GM21528 (cell line): ENCODE measurements around the gene DYRK3.
"Not testable (repeated sequence)": the region's sequence is repeated elsewhere in the genome, so short reads cannot be mapped to it uniquely, and the experiment has no call there.

Experiments used
- ATAC-seq: cut with Tn5 transposase; IDR thresholded peaks from one replicate; pipeline ENCODE4 v1.9.1; 2021; ENCODE audit warnings: mild to moderate bottlenecking, moderate library complexity; ENCODE audit not compliant: unreplicated experiment, low FRiP score

DYRK3 gene

GRCh38 chr1:206635080-206635977 is at the start of gene DYRK3:
DYRK3 (plus strand) TSS chr1:206635536; CDS start chr1:206635704, 168 bp downstream.
- peak; percentile 88 for ATAC-seq

- ATAC-seq: no peak
Observed at GRCh38 chr1:206586501-206587445, 48.6 kb upstream of the DYRK3 start.

GRCh38 chr1:206587904-206588303 is 47.4 kb upstream of the DYRK3 start:
- ATAC-seq: no peak

- no peak for ATAC-seq
Observed at GRCh38 chr1:206588492-206588891, 46.8 kb upstream of the DYRK3 start.

GRCh38 chr1:206589206-206589605 is 46.1 kb upstream of the DYRK3 start:
- ATAC-seq: no peak

GRCh38 chr1:206590025-206590758 is 45.1 kb upstream of the DYRK3 start:
- no peak for ATAC-seq

- ATAC-seq: no peak
Observed at GRCh38 chr1:206591226-206591625, 44.1 kb upstream of the DYRK3 start.

- ATAC-seq: no peak
Observed at GRCh38 chr1:206591696-206592095, 43.6 kb upstream of the DYRK3 start.

GRCh38 chr1:206593351-206593925 is 41.9 kb upstream of the DYRK3 start:
- no peak for ATAC-seq

GRCh38 chr1:206595581-206596318 is 39.6 kb upstream of the DYRK3 start:
- no peak for ATAC-seq

GRCh38 chr1:206596319-206596666 is 39.0 kb upstream of the DYRK3 start:
- no peak for ATAC-seq

GRCh38 chr1:206600527-206600926 is 34.8 kb upstream of the DYRK3 start:
- ATAC-seq: no peak

- ATAC-seq: no peak
Observed at GRCh38 chr1:206604861-206605260, 30.5 kb upstream of the DYRK3 start.

- ATAC-seq: no peak
Observed at GRCh38 chr1:206606867-206607266, 28.5 kb upstream of the DYRK3 start.

GRCh38 chr1:206608108-206608698 is 27.1 kb upstream of the DYRK3 start:
- ATAC-seq: no peak

- no peak for ATAC-seq
Observed at GRCh38 chr1:206609229-206609991, 25.9 kb upstream of the DYRK3 start.

- ATAC-seq: peak; percentile 86
Observed at GRCh38 chr1:206612129-206612876, 23.0 kb upstream of the DYRK3 start, which contains the start of gene EIF2D. EIF2D (minus strand) TSS chr1:206612465; CDS start chr1:206612342, 123 bp downstream.

- not testable (repeated sequence) for ATAC-seq
Observed at GRCh38 chr1:206626396-206626795, 8.9 kb upstream of the DYRK3 start.
